ENCODE results near the gene PRCC.

DNA sequence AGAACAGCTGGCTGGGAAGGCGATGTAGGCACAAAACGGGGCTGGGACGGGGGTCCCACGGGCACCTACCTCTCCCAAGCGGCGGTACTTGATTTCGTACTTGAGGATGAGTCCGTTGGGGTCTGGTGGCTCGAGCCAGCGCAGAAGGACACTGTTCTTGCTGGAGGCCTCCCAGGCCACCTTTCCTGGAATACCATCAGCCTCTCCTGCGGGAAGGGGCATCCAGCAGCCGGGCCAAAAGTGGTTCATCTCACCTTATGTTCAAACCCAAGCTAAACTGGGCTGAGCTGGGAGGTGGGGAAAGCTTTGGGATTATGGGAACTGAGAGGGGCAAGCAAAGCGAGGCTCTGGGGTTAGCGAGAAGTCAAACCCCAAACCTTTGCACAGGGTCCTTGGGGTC is 77.3 kb downstream of the PRCC start:
- TF ChIP-seq GATA3 (IDR thresholded peaks at IDR 0.05; ENCODE audit: low read depth, low read length), result no peak
- no peak for TF ChIP-seq GATA2 (IDR thresholded peaks at IDR 0.05; ENCODE audit: low read depth, low read length)
